22Rv1 (cell line): ENCODE results near the gene SMO.

Source experiments
- ZFX ChIP-seq: fragments of 450-650 bp; IDR thresholded peaks from 2 replicates; pipeline ENCODE4 v1.6.1; 2017; ENCODE audit warnings: antibody characterized with exemption, borderline replicate concordance
- TF ChIP-seq, protein P1 (sequence below): fragments of 450-650 bp; IDR thresholded peaks from 2 replicates; pipeline ENCODE4 v1.5.1; 2017; ENCODE audit warnings: mild to moderate bottlenecking

GRCh38 chr7:129228633-129229032 is 40.2 kb downstream of the SMO start:
- TF ChIP-seq, protein P1, sequence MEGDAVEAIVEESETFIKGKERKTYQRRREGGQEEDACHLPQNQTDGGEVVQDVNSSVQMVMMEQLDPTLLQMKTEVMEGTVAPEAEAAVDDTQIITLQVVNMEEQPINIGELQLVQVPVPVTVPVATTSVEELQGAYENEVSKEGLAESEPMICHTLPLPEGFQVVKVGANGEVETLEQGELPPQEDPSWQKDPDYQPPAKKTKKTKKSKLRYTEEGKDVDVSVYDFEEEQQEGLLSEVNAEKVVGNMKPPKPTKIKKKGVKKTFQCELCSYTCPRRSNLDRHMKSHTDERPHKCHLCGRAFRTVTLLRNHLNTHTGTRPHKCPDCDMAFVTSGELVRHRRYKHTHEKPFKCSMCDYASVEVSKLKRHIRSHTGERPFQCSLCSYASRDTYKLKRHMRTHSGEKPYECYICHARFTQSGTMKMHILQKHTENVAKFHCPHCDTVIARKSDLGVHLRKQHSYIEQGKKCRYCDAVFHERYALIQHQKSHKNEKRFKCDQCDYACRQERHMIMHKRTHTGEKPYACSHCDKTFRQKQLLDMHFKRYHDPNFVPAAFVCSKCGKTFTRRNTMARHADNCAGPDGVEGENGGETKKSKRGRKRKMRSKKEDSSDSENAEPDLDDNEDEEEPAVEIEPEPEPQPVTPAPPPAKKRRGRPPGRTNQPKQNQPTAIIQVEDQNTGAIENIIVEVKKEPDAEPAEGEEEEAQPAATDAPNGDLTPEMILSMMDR, result no peak
- TF ChIP-seq ZFX, result no peak
